GM11168 (cell line): Measurements from ENCODE around the gene HHAT.
"Not testable (repeated sequence)": the region's sequence is repeated elsewhere in the genome, so short reads cannot be mapped to it uniquely, and the experiment has no call there.

Experiments
- in situ Hi-C: fragments of 300-500 bp; cut with MboI; formaldehyde crosslinking; loops from one replicate; pipeline ENCODE4 v1.12.0; 2022; ENCODE audit warnings: low sequenced_read_pairs; ENCODE audit not compliant: unreplicated experiment

The HHAT gene

DNA sequence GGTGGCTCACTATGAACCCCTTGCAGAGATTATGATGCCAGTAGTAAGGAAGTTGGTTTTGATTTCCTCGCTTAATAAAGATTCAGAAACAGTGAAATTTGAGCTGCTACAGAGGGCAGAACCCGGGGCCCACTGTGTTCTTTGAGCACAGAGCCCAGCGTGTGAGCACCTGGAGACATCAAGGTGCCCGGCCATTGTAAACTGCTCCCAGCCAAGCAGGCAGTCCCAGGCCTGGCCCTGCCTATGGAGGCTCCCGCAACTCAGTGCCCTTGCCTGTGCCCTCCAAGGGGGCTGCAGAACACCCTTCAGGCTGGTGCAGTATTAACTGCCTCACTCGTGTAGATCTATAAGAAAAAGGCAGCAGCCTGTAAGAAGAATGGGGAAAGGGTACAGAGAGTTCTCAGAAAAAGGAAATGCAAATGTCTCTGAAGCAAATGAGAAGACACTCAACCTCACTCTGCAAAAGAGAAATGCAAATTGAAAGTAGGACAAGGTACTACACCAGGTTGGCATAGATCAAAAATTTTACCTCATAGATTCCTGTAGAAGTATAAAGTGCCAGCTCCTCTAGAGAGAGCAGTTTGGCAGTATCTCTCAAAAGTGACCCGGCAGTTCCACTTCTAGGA, 323.7 kb downstream of the HHAT start:
- in situ Hi-C loops: no loop called here

DNA sequence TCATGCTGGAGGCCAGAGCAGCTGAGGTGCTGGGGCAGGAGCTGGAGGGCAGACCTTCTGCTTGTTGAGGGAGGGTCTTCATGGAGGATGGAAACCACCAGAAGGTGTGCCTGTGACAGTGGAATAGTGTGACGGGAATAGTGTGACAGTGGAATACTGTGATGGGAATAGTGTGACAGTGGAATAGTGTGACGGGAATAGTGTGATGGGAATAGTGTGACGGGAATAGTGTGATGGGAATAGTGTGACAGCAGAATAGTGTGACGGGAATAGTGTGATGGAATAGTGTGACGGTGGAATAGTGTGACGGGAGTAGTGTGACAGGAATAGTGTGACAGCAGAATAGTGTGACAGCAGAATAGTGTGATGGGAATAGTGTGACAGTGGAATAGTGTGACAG, 325.1 kb downstream of the HHAT start:
- in situ Hi-C loops: no loop called here

DNA sequence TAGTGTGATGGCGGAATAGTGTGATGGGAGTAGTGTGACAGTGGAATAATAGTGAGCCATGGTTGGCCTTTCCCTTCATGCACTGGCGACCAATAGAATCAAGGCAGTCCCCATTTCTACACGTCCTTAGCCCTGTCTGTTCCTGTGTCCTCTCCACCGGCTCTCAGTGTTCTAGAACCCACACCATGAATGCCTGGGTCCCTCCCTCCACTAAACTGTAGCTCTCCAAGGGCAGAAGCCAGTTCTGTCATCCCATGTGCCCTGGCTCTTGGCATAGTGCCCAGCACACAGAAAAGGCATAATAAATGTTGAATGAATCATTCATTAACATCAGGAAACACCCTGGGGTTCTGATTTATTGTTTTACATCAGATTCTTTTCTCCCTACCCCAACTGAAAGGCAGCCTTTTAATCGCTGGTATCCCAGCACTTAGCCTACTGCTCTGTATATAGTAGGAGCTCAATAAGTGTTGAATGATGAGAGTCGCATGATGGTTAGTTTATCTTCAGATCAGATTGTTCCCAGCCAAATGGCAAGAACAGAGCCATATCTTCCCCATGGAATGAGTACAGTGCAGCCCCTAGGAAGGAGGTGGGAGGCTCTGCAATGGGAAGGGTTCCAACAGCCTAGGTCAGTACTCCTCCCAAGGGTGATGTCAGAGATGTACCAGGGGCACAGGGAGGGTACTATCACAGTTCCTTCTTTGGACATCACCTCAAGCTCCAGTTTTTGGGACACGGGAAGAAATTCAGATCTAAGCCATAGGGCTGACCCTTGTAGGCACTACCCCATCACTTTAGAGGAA, 325.7 kb downstream of the HHAT start:
- in situ Hi-C loops: no loop called here

DNA sequence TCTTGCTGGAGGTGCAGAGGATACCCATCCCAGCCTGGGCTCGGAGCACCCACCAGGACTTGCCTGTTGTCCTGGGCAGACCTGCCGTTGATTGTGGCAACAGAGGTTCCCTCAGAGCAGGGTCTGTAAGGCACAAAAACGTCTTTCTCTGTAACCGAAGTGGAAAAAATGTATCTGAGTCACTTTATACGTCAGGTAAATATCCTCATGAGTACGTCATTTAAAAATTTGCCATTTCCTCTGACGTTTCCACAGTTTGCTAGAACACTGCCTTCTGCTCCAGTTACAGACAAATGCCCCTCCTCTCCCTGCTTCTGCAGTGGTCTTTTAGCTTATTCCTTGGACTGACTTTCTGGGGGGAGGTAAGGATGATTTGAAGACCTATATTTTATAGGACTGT, 326.8 kb downstream of the HHAT start:
- in situ Hi-C loops: no loop called here

GRCh38 chr1:210657806-210658205, 329.1 kb downstream of the HHAT start:
- in situ Hi-C loops: no loop called here

GRCh38 chr1:210661520-210661919, 332.8 kb downstream of the HHAT start:
- in situ Hi-C loops: not testable (repeated sequence)

DNA sequence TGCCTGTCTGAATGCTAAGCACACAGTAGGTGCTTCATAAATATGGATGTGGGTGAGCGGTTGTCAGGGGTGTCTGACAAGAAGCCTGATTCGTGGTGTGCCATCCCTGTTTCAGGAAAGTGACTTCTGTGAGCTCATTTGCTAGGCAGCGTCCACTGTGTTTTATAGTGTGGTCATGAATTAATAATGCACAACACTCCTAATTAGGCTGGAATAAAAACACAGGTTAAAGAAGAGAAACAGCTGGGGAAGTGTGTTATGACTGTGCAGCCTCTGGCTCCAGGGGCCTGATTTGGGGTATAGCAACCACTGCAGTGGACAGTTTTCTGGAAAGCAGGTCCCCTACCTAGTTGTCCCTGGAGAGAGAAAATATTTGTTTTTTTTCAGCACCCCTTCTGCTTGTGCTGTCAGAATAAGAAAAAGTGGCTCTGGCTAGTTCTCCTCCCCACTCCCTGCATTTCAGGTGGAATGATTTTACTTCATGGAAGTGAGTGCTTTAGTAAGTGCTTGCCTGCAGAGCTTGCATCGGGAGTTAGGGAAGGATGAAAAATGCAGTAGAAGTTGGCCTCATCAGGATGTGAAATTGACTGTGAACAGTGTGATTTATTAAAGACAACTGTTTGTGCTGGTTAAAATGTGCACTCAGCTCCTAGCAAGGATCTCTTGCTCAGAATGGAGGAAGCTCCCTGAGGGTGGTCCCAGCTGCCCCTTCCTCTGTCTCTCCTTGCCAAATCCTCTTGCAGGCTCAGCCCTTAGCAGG, 333.8 kb downstream of the HHAT start:
- in situ Hi-C loops: no loop called here

- in situ Hi-C loops: no loop called here
Measured at GRCh38 chr1:210663730-210664573, 335.2 kb downstream of the HHAT start.

GRCh38 chr1:210669951-210670350, 341.2 kb downstream of the HHAT start:
- in situ Hi-C loops: no loop called here

DNA sequence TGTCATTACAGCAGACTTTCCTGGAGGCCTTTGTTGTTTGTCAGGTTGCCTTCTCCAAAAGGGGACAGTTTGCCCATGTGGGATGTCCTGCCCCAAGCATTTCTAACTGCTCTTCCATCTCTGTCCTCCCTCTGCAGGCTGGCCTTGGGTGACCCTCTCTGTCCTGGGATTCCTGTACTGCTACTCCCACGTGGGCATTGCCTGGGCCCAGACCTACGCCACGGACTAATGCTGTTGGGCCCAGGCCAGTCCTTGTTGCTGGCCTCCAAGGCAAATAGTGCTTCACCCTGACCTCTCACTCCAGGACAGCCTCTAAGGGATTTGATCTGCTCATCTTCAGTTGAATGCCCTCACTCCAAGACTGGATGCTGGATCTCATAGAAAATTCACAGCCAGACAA, 345.4 kb downstream of the HHAT start:
- in situ Hi-C loops: no loop called here

GRCh38 chr1:210676539-210676938, 347.8 kb downstream of the HHAT start:
- in situ Hi-C loops: no loop called here

- in situ Hi-C loops: no loop called here
Measured at GRCh38 chr1:210677533-210677932, 348.8 kb downstream of the HHAT start.

GRCh38 chr1:210678306-210678705, 349.6 kb downstream of the HHAT start:
- in situ Hi-C loops: no loop called here

DNA sequence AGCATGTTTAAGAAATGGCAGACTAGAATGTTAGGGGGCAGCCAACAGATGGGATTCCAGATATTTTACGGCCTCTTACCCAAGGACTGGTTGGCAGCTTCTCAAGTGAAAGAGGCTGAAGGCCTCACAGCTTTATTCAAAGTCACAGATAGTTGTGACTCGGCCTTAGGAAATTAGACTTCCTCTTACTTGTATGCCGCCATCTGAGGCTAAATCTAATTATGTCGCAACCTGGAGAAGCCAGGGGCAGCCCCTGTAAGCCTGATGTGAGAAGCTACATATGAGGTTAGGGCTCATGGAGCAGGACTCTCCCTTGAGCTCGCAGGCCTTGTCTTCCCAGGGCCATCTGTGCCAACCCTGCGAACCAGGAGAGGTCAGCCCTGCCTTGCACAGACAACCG, 352.5 kb downstream of the HHAT start:
- in situ Hi-C loops: no loop called here

DNA sequence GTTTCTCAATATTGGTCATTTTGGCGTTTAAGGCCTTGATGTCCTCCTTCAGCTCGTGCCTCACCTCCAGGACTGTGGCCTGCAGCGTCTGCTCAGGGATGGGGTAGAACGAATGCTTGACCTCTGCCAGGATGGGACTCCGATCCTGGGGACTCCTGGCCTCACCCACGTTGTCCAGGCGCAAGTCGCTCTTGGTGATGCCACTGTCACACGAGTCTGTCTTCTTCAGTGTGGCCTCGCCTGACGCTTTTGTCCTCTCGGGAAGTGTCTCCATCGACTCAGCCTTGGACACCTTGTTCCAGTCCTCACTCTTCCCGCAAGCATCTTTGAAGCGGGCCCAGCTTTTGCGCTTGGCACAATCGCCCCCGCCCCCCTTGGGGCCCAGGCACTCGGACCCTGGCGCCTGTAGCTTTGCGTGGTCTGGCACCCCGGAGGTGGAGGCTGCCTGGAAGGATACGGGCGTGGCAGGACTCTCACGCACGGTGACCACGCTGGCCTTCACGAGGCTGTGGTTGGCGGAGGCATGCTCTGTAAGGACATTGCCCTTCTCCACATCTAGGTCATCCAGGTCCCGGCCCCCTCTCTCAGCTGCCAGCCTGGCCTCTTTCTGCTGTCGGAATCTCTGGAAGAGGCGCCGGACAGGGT, 354.8 kb downstream of the HHAT start:
- in situ Hi-C loops: no loop called here

DNA sequence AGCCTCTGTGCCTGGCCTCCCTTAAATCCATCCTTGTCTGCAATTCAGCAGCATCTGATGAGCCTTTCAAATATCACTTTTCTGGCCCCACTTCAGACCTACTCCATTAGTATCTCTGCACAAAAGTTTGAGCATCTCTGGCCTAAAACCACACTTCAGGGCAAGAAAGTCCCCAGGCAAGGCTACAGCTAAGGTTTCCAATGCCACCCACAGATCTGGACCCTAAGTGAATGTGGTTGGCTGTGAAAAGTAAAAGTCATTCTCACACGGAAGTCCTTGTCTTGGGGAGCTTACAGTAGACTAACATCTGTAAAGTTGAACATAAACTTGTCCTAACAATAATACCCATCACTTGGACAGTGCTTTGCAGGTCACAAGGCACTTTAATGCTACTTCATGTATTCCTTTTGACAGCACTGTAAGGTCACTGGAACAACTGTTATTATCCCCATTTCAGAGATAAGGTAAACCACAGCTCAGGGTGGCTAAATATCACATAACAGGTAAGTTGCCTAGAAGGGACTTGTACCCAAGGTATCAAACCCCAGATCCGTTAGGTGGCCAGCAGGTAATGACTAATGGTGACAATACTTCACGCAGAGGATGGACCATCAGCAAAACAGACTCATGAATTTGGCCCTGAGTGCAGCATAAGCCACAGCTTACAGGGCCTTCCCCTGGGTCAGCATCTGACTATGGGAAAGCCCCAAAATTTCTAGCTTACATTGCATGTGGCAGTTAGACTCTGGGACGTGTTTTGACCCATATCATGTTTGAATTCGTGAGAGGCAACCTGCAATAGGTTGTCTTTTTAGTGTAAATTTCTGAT, 356.0 kb downstream of the HHAT start:
- in situ Hi-C loops: no loop called here

DNA sequence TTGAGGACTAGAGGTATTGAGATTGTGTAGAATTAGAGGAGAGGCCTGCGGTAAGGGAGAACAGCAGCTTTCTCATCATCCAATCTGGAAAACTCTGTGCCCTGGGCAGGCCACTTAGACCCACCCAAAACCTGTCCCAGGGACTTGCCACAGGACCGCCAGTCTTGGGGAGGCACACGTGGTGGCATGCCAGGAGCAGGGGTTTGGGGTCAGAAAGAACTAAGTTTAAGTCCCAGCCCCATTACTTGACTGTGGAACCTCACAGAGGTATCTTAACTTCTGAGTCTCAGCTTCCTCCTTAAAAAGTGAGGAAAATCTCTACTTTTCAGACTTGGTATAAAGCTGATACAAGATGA, 356.6 kb downstream of the HHAT start:
- in situ Hi-C loops: no loop called here

DNA sequence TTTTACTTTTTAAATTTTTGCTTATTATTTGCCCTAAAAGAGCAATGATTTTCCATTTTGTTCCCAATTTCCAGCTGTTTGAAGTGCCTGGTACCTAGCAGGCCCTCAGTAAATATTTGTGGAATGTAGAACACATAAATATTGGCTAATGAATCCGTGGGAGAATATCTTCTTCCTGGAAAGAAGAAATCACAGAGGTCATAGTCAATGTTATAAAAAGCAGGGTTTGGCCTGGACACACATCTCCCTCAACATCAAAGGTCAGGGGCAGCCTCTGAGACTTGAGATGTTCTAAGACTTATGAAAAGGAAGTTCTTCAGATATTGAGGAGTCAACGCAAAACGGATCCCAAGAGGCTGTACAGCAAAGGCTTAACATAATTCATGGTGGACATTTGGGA, 358.1 kb downstream of the HHAT start:
- in situ Hi-C loops: no loop called here

- in situ Hi-C loops: no loop called here
Measured at GRCh38 chr1:210687582-210688279, 359.0 kb downstream of the HHAT start.
